HepG2 (cell line): ENCODE results near the gene MAP3K3. TPM values are rescaled to one million over a fixed set of nuclear protein-coding genes. Genes with fewer than 3 reads are reported as not detected.

Experiments used
- ARHGAP35 ChIP-seq: sonication (generic); formaldehyde crosslinking; IDR thresholded peaks from 2 replicates; pipeline ENCODE4 v1.9.0; 2022; ENCODE audit warnings: mild to moderate bottlenecking, inconsistent platforms, moderate library complexity, missing genetic modification reagents, borderline replicate concordance
- FOXA3 ChIP-seq: IDR thresholded peaks from 2 replicates; pipeline ENCODE4 v1.6.1; 2016; ENCODE audit warnings: missing genetic modification reagents, missing compliant biosample characterization
- HES4 ChIP-seq: sonication (generic); formaldehyde crosslinking; IDR thresholded peaks from 2 replicates; pipeline ENCODE4 v1.9.0; 2021; ENCODE audit warnings: mild to moderate bottlenecking, missing genetic modification reagents, borderline replicate concordance
- NCOA1 ChIP-seq: sonication (generic); formaldehyde crosslinking; IDR thresholded peaks from 2 replicates; pipeline ENCODE4 v1.9.0; 2021; ENCODE audit warnings: missing genetic modification reagents
- PCBP1 ChIP-seq: fragments of 200-400 bp; formaldehyde crosslinking; IDR thresholded peaks from 2 replicates; pipeline ENCODE4 v1.6.1; 2017; ENCODE audit warnings: mild to moderate bottlenecking, low read depth, low read length, borderline replicate concordance
- RORA ChIP-seq: sonication (generic); formaldehyde crosslinking; IDR thresholded peaks from 2 replicates; pipeline ENCODE4 v1.5.0; 2020; ENCODE audit warnings: mild to moderate bottlenecking, missing genetic modification reagents, moderate library complexity
- SIN3A ChIP-seq: IDR thresholded peaks from 2 replicates; pipeline ENCODE4 v1.6.1; 2011; ENCODE audit warnings: low read depth, mild to moderate bottlenecking, control low read depth, low read length, borderline replicate concordance
- SNAI1 ChIP-seq: sonication (generic); formaldehyde crosslinking; IDR thresholded peaks from 2 replicates; pipeline ENCODE4 v1.5.0; 2020; ENCODE audit warnings: mild to moderate bottlenecking, missing genetic modification reagents, borderline replicate concordance
- SUZ12 ChIP-seq: fragments of 150-350 bp; IDR thresholded peaks from 2 replicates; pipeline ENCODE4 v1.6.1; 2014; ENCODE audit warnings: low read depth, low read length
- TERF1 ChIP-seq: sonication (generic); formaldehyde crosslinking; IDR thresholded peaks from 2 replicates; pipeline ENCODE4 v1.8.0; 2022; ENCODE audit warnings: mild to moderate bottlenecking, missing genetic modification reagents, moderate library complexity
- ZBTB26 ChIP-seq: IDR thresholded peaks from 2 replicates; pipeline ENCODE4 v1.6.1; 2016; ENCODE audit warnings: missing compliant biosample characterization, missing genetic modification reagents, borderline replicate concordance
- ZBTB38 ChIP-seq: sonication (generic); formaldehyde crosslinking; IDR thresholded peaks from 2 replicates; pipeline ENCODE4 v1.5.1; 2020; ENCODE audit warnings: mild to moderate bottlenecking, missing genetic modification reagents
- ZGPAT ChIP-seq: IDR thresholded peaks from 2 replicates; pipeline ENCODE4 v1.6.1; 2016; ENCODE audit warnings: mild to moderate bottlenecking
- ZNF207 ChIP-seq: fragments of 450-650 bp; IDR thresholded peaks from 2 replicates; pipeline ENCODE4 v1.6.1; 2016; ENCODE audit warnings: antibody characterized with exemption, borderline replicate concordance
- ZNF251 ChIP-seq: sonication (generic); formaldehyde crosslinking; IDR thresholded peaks from 2 replicates; pipeline ENCODE4 v1.9.0; 2021; ENCODE audit warnings: mild to moderate bottlenecking, missing genetic modification reagents
- ZNF329 ChIP-seq: sonication (generic); formaldehyde crosslinking; IDR thresholded peaks from 2 replicates; pipeline ENCODE4 v1.9.0; 2021; ENCODE audit warnings: low read depth, mild to moderate bottlenecking, missing genetic modification reagents
- ZNF552 ChIP-seq: sonication (generic); formaldehyde crosslinking; IDR thresholded peaks from 2 replicates; pipeline ENCODE4 v1.9.0; 2022; ENCODE audit warnings: missing genetic modification reagents, mild to moderate bottlenecking, borderline replicate concordance
- ZNF639 ChIP-seq: conservative IDR thresholded peaks from 2 replicates; pipeline ENCODE4 v1.6.1; 2018; ENCODE audit warnings: missing genetic modification reagents
- ZNF839 ChIP-seq: sonication (generic); formaldehyde crosslinking; IDR thresholded peaks from 2 replicates; pipeline ENCODE4 v1.4.0; 2020; ENCODE audit warnings: missing genetic modification reagents, mild to moderate bottlenecking, borderline replicate concordance
- ZSCAN22 ChIP-seq: sonication (generic); formaldehyde crosslinking; IDR thresholded peaks from 2 replicates; pipeline ENCODE4 v1.4.0; 2020; ENCODE audit warnings: mild to moderate bottlenecking, missing genetic modification reagents
- polyA plus RNA-seq, 8 experiments: library from polyadenylated mRNA; depleted of rRNA in 3 of 8; stranded (reverse) in 7 of 8; unstranded in 1 of 8; fragments of >200 nt; fragmentation: Illumina TruSeq in 4 of 8; extraction: Trizol in 4 of 8; gene quantifications; 2 replicates each; pipeline versions ENCODE4 v1.2.1 to v1.2.3, GENCODE V29; 2011 to 2016; ENCODE audit warnings: low read depth in 4 of 8, missing spikeins in 1 of 8, mixed read lengths in 1 of 8; ENCODE audit not compliant: insufficient read depth in 1 of 8
- total RNA-seq, 5 experiments: library from RNA; depleted of rRNA; stranded (reverse); fragments of >200 nt; fragmentation: Illumina TruSeq; extraction: Trizol; gene quantifications; 2 replicates each; pipeline ENCODE4 v1.2.3, GENCODE V29; 2016; ENCODE audit warnings: low read depth in 1 of 5
- TF ChIP-seq, protein P1 (sequence below): sonication (generic); formaldehyde crosslinking; IDR thresholded peaks from 2 replicates; pipeline ENCODE4 v1.9.0; 2022; ENCODE audit warnings: low read depth, missing genetic modification reagents

The MAP3K3 gene
- total and polyA plus RNA-seq, 2 of the 13 experiments (the other 11 are each of a cell fraction or from before 2014, with no cell fraction given): 17.7 to 21.8 TPM

DNA sequence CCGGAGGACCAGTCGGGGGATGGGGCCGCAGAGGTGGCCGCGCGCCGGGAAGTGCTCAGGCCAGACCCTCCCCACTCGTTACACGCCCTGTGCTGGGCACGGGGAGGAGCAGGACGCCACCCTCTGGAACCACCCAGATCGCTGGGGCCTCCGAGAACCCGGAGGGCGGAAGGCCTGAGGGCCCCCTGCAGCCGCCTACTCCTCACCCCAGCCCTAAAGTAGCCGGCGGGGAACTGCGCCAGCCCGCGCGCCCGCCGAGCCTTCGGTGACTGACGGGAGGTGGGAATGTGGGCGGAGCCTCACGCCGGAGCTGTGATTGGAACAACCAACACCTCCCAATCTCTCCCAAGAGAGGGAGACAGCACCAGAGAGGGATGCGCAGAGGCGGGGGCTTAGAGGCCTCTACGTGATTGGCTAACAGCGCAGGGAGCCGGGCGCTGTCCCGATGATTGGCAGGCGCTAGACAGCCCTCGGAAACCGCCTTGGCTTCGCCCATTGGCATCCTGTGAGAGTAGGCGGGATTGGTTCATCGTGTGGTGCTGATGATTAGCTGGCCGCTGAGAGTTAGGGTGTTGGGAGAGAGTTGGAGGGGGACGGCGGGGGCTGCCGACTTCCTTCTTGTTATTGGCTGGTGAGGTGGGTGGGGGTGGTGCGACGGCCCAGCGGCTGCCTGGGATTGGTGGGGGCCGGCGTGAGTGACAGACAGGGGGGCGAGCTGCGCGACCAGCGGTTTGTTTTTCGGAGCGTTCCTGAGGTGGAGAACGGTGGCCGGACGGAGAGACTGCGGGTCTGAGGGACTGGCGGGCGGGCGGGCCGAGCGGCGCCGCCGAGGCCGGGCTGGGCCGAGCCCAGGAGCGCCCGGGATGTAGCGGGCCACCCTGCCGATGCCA, at the start of gene MAP3K3 (continued):
- peak; percentile 62 for TF ChIP-seq FOXA3 (CRISPR knock-in tag)
- TF ChIP-seq HES4 (CRISPR knock-in tag): no peak; the same call in 1 of the 2 replicates
- no peak for TF ChIP-seq NCOA1 (CRISPR knock-in tag)
- no peak for TF ChIP-seq ZNF207
- TF ChIP-seq PCBP1: no peak
- peak; percentile 57; the same call in 1 of the 2 replicates for TF ChIP-seq ZNF251 (CRISPR knock-in tag)
- TF ChIP-seq SNAI1 (CRISPR knock-in tag): peak; percentile 97; the same call in 1 of the 2 replicates
- TF ChIP-seq ZBTB38 (CRISPR knock-in tag): peak; percentile 78
- TF ChIP-seq ZBTB26 (CRISPR knock-in tag): no peak
- no peak for TF ChIP-seq SUZ12
- peak; percentile 57; the same call in 1 of the 2 replicates for TF ChIP-seq ARHGAP35
- 0 out of 2 replicates have a peak, but pooled peaks have one; percentile 54 for TF ChIP-seq ZNF639
- TF ChIP-seq, protein P1, sequence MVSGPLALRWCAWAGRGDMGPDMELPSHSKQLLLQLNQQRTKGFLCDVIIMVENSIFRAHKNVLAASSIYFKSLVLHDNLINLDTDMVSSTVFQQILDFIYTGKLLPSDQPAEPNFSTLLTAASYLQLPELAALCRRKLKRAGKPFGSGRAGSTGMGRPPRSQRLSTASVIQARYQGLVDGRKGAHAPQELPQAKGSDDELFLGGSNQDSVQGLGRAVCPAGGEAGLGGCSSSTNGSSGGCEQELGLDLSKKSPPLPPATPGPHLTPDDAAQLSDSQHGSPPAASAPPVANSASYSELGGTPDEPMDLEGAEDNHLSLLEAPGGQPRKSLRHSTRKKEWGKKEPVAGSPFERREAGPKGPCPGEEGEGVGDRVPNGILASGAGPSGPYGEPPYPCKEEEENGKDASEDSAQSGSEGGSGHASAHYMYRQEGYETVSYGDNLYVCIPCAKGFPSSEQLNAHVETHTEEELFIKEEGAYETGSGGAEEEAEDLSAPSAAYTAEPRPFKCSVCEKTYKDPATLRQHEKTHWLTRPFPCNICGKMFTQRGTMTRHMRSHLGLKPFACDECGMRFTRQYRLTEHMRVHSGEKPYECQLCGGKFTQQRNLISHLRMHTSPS: peak; percentile 74
- TF ChIP-seq ZNF552: peak; percentile 51; the same call in 1 of the 2 replicates
- peak; percentile 70; the same call in 1 of the 2 replicates for TF ChIP-seq SIN3A
- no peak for TF ChIP-seq ZNF839 (CRISPR knock-in tag)
- no peak for TF ChIP-seq RORA (CRISPR knock-in tag)
- no peak for TF ChIP-seq TERF1 (CRISPR knock-in tag)
- peak; percentile 88 for TF ChIP-seq ZGPAT (CRISPR knock-in tag)
- TF ChIP-seq ZSCAN22 (CRISPR knock-in tag): no peak
- no peak for TF ChIP-seq ZNF329 (CRISPR knock-in tag)
